GM19455 (cell line): ENCODE measurements around the gene RNASE7.
"Not testable (repeated sequence)": the region's sequence is repeated elsewhere in the genome, so short reads cannot be mapped to it uniquely, and the experiment has no call there.

Source experiments
- ATAC-seq: cut with Tn5 transposase; IDR thresholded peaks from one replicate; pipeline ENCODE4 v1.9.1; 2021; ENCODE audit not compliant: unreplicated experiment

The RNASE7 gene, protein sequence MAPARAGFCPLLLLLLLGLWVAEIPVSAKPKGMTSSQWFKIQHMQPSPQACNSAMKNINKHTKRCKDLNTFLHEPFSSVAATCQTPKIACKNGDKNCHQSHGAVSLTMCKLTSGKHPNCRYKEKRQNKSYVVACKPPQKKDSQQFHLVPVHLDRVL

GRCh38 chr14:21041676-21042433 lies at the start of gene RNASE7:
TSS of gene RNASE7 (plus strand) at chr14:21042362. CDS start at chr14:21042993, 631 bp downstream.
- ATAC-seq = no peak

GRCh38 chr14:20996521-20996920 lies 45.6 kb upstream of the RNASE7 start:
- ATAC-seq = no peak

DNA sequence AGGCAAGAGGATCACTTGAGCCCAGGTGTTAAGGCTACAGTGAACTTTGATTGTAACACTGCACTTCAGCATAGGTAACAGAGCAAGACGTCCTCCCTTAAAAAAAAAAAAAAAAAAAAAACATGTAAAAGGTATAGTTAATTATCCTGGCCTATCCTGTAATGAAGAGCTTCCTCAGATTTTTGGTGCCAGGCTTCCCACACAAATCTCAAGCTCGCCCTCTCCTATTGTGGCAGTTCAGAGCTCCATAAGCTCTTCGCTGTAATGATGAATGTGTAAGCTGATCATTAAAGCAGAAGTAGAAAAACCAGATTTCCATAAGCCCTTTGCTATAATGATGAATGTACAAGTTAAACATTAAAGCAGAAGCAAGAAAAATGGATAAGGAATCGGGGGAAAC lies 45.0 kb upstream of the RNASE7 start:
- ATAC-seq = no peak

- ATAC-seq = no peak
Measured at GRCh38 chr14:20997564-20997963, 44.6 kb upstream of the RNASE7 start.

- no peak for ATAC-seq
Measured at GRCh38 chr14:20998139-20998538, 44.0 kb upstream of the RNASE7 start.

- no peak for ATAC-seq
Measured at GRCh38 chr14:20998674-20999366, 43.3 kb upstream of the RNASE7 start, which contains the start of gene SLC39A2. TSS of gene SLC39A2 (plus strand) at chr14:20999293. CDS start at chr14:20999447, 154 bp downstream.

DNA sequence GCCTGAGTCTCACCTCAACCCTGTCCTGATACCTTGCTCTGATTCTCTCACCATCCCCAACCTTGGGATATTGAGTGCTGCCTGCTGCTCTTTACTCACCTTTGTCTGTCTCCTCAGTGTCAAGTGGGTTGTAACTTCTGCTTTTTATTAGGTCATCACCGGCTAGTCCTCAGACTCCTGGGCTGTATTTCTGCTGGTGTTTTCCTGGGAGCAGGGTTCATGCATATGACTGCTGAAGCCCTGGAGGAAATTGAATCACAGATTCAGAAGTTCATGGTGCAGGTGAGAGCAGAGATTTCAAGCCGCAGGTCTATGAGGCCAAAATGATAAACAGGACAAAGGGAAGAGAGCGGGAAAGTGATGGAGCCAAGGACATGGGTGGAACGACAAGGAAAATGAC lies 42.6 kb upstream of the RNASE7 start:
- ATAC-seq = no peak

- no peak for ATAC-seq
Measured at GRCh38 chr14:21001218-21001617, 40.9 kb upstream of the RNASE7 start.

GRCh38 chr14:21003788-21004346 lies 38.3 kb upstream of the RNASE7 start:
- no peak for ATAC-seq

- ATAC-seq = not testable (repeated sequence)
Measured at GRCh38 chr14:21009721-21010120, 32.4 kb upstream of the RNASE7 start.

GRCh38 chr14:21011136-21011535 lies 31.0 kb upstream of the RNASE7 start:
- no peak for ATAC-seq

DNA sequence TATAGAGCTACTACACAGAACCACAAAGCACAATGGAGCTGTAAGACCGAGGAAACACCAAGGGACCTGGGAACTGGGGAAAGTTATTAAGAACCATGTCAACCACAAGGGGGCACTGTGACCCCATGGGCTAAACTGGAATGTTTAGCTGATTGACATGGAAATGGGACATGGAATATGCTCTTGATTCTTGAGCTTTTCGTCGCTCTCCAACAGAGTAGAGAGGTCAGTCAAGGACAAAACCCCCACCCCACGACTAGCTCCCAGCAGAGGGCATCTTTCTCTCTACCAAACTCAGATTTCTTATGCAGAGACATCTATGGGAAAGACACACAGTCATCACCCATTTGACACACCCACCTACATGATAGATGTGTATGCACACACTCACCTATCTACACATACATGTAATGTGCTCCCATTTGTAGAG lies 27.4 kb upstream of the RNASE7 start:
- no peak for ATAC-seq

DNA sequence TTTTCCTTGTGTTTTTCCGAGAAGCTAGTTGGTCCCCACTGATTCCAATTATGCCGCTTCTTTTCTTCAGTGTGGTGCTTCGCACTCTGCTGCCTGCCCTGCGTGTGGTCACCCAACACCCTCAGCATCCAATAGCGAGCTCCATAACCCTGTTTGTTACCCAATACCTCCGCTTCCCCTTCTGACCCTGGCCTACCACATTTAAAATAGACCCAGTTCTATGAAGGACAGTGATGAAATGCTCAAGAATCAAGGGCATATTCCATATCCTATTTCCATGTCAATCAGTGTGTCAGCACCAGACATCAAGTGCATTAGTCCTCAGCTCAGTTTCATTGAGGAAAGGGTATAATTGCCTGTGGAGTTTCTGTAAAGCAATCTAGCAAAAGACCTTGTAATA lies 26.9 kb upstream of the RNASE7 start:
- no peak for ATAC-seq

DNA sequence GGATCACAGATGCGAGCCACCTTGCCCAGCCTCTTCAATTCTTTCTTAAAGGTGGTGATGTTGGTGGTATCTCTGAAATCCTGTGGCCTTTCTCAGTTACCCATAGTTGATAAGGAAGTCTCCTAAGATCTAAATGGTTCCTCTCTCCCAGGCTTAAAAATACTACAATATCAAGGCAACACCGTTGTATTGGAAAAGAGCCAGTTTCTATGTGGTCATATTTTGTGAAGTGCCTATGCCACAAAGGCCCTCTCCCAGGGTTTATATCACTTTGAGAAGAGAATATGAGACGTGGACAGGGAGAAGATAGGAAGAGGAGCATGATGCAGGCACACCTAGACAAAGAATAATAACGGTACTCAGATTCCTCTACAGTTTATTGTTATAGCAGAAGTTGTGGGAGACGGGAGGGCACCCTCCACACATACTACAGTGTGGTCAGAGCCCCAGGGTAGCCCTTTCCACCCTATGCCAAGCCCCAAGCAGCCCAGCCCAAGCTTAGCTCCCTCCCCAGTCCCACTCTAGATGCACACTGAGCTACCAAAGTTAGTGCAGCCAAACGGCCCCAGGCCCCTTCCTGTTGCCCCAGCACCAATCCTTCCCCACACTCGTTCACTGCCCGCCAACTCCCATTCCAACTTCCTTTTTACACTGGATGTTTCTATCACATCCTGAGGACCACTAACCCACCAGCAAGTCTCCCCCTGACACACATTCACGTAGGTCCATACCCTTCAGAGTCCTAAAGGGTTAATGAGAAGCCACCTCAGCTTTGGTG lies 25.6 kb upstream of the RNASE7 start:
- no peak for ATAC-seq

DNA sequence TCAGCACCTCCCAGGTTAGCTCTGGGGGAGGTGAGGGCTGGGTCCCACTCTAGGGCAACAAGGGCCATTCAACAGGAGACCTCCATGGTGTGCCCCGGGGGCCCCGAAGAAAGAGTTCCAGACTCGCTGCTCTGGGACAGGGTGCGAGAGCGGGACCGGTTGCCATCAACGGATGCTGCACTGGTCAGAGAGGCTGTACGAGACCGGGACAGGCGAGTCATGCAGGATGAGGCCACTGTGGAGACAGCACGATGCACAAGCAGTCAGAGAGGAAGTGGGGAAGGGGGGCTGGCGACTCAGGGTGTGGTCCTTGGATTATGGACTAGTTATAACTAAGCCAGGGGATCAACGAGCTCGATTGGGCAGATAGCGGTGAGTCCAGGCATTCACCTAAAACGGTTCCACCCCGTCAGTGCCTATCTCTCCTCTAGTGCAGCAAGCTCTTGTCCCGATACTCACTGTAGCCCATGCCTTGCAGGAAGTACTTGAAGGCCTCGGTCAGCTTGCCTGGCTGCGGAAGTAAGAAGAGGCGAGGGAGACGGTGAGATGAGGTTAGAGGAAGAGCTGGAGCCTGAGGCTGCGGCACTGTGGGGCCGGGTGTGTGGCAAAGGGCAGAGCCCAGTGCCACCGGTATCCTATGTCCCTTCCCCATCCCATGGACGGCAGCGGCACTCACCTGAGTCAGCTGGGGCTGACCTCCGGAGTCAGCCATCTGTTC lies 24.5 kb upstream of the RNASE7 start:
- ATAC-seq = no peak

- no peak for ATAC-seq
Measured at GRCh38 chr14:21018286-21018685, 23.9 kb upstream of the RNASE7 start.

DNA sequence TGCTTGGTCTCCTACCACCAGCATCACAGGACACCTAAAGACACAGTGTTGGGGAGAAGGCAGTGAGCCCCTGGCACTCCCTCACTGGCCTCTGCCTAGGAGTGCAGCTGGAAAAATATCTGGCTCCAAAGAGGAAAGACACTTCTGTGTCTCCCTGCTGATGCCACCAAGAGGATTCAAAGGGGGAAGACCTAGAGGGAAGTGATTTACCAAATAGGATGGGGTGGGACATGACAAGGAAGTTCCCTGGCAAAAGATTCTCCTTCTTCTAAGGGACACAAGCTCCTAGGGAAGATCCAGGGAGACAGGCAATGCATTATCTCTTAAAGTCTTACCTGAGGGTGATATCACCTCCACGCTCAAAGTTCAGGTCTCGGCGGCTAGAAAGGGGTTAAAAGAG lies 23.4 kb upstream of the RNASE7 start:
- ATAC-seq = no peak

GRCh38 chr14:21019366-21019765 lies 22.8 kb upstream of the RNASE7 start:
- ATAC-seq = no peak

- no peak for ATAC-seq
Measured at GRCh38 chr14:21020977-21021545, 21.1 kb upstream of the RNASE7 start.

DNA sequence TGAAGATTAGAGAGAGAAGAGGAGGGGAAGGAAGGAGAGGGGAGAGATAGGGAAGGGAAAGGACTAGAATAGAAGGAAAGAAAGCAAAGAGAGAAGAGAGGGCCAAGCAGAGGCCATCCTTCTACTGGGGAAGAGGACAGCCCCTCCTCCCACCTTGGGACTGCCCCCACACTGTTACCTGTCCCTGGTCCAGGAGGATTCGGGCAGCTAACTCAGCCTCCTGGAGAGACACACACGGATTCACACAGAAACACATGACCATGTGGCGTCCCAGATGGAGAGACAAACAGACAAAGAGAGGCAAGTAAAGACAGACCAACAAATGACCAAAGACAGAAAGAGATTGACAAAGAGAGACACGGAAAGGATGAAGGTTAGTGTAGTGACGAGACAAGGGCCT lies 19.5 kb upstream of the RNASE7 start:
- no peak for ATAC-seq
